GM18520 (cell line): ENCODE results near the gene ETHE1.

Experiments used
- ATAC-seq: cut with Tn5 transposase; IDR thresholded peaks from one replicate; pipeline ENCODE4 v1.9.1; 2021; ENCODE audit not compliant: unreplicated experiment

ETHE1 gene

GRCh38 chr19:43498233-43498842 is 28.7 kb downstream of the ETHE1 start:
- no peak for ATAC-seq

- ATAC-seq = no peak
Observed at GRCh38 chr19:43496960-43497359, 30.0 kb downstream of the ETHE1 start.

GRCh38 chr19:43495082-43495481 is 31.9 kb downstream of the ETHE1 start:
- no peak for ATAC-seq

DNA sequence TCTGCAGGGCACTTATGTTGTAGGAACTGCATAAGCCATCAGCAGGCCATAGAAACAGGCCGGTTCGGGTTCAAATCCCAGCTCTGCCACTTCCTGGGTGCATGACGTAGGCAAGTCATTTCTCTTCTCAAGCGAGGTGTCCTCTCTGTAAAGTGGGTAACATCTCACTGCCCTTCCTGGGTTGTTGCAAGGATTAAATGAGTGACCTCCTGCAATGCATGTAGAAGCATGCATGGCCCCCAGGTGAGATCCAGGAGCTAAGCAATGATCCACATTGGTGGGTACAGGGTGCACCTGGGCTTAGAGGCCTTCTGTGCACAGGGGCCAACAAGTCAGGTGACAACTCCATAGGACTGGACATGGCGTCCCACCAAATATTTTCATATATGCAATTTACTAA is 36.2 kb downstream of the ETHE1 start:
- ATAC-seq = no peak

DNA sequence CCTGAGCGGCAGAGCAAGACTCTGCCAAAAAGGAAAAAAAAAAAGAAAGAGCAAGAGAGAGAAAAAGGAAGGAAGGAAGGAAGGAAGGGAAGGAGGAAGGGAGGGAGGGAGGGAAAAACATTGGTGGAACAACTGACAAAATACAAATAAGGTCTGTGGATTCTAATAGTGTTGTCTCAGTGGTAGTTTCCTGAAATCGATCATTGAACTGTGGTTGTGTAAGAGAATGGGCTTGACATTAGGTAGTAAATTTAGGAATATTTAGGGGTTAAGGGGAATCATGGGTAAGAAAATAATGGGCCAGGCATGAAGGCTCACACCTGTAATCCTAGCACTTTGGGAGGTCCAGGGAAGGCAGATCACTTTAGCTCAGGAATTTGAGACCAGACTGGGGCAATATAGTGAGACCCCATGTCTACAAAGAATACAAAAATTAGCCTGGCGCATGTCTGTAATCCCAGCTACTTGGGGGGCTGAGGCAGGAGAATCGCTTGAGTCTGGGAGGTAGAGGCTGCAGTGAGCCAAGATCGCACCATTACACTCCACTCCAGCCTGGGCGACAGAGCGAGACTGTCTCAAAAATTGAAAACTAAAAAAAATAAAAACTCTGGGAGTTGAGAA is 36.9 kb downstream of the ETHE1 start:
- ATAC-seq = no peak

GRCh38 chr19:43489310-43489709 is 37.7 kb downstream of the ETHE1 start:
- ATAC-seq = no peak

DNA sequence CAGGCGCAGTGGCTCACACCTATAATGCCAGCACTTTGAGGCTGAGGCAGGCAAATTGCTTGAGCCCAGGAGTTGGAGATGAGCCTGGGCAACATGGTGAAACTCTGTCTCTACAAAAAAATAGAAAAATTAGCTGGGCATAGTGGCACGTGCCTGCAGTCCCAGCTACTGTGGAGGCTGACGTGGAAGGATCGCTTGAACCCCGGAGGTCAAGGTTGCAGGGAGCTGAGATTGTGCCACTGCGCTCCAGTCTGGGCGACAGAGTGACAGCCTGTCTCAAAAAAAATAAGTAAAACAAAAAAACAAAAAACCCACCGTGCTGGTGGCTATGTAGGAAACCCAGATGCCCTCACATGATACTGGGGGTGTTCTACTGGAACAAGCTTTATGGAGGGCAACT is 38.8 kb downstream of the ETHE1 start:
- no peak for ATAC-seq

GRCh38 chr19:43486412-43486811 is 40.6 kb downstream of the ETHE1 start:
- no peak for ATAC-seq

DNA sequence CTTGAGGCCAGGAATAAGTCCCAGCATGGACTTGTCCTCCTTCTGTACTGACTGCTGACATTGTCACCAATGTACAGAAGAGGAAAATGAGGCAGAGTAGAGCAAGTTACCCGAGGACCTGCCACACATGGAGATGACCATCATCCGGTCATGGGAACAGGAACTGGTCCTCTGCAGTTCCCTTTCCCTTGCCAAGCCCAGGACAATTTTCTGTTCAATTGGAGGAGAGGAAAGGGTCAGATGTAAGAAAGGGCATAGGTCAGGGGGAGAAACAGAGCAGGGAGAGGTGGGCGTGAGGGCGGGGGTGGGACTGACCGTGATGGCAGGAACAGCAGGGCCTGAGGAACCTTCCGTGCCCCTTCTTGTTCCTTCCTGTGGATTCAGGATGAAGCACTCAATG is 41.0 kb downstream of the ETHE1 start:
- ATAC-seq = no peak

DNA sequence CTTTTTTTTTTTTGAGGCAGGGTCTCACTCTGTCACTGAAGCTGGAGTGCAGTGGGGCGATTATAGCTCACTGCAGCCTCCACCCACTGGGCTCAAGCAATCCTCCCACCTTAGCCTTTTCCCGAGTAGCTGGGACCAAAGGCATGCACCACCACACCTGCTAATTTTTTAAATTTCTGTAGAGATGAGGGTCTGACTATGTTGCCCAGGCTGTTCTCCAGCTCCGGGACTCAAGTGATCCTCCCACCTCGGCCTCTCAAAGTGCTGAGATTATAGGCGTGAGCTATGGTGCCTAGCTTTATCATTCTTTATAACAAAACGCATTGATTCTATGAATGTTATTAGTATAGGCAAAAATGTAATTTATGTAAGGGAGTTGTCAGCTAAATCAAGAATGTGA is 43.7 kb downstream of the ETHE1 start:
- no peak for ATAC-seq

DNA sequence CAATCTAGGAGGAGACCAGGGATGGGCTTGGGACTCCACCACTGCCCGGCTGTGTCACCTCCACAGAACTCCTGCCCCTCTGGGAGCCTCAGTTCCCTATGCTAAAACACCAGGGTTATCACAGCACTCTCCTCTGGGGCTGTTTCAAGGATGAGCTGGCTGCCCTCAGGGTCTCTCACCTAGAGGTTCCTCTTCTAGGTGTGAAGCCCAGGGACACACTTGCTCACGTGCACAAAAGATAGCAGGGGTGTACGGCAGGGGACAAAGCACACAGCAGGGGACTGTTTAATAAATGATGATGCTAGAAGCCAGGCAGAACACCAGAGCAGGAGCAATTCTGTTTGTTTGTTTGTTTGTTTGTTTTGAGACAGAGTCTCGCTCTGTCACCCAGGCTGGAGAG is 44.8 kb downstream of the ETHE1 start:
- ATAC-seq = no peak

DNA sequence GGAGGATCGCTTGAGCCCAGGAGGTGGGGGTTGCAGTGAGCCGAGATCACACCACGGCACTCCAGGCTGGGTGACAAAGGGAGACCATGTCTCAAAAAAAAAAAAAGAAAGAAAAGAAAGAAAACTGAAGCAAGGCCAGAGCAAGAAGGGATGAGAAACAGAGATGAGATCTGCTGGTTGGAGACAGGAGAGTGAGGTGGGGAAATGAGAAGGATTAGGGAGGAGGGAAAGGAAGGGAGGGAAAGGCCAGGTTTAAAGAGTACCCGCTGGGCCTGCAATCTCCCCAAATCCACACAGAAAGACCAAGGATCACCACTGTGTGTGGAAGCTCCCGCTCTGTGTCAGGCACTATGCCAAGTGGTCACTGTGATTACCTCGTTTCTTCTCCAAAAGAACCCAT is 45.3 kb downstream of the ETHE1 start:
- no peak for ATAC-seq

GRCh38 chr19:43480574-43480973 is 46.4 kb downstream of the ETHE1 start:
- ATAC-seq = no peak

DNA sequence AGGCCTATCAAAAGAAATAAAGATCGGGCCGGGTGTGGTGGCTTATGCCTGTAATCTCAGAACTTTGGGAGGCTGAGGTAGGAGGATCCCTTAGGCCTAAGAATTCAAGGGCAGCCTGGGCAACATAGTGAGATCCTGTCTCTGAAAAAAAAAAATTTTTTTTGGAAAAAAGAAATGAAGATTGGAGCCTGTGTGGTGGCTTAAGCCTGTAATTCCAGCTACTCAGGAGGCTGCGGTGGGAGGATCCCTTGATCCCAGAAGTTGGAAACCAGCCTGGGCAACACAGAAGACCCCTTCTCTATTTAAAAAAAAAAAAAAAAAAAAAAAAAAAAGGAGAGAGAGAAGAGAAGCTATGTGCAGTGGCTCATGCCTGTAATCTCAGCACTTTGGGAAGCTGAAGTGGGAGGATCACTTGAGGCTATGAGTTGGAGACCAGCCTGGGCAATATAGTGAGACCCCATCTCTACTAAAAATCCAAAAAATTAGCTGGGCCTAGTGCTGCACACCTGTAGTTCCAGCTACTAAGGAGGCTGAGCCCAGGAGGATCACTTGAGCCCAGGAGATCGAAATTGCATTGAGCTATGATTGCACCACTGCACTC is 46.9 kb downstream of the ETHE1 start:
- ATAC-seq = no peak

GRCh38 chr19:43479226-43479625 is 47.8 kb downstream of the ETHE1 start:
- no peak for ATAC-seq

DNA sequence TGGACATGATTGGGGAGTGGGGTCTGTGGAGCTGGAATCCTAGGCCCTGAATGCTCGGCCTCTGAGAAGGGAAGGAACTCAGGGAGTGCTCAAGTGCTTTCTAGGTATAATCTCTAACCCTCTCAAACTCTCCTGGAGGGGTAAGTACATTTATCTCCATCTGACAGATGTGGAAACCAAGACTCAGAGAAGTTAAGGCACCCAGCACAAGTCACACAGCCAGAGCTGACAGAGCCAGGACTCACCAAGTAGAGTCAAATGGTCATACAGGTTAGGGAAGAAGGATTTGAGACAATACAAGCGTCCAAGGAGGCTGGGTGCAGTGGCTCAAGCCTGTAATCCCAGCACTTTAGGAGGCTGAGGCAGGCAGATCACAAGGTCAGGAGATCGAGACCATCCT is 48.7 kb downstream of the ETHE1 start:
- ATAC-seq = no peak

DNA sequence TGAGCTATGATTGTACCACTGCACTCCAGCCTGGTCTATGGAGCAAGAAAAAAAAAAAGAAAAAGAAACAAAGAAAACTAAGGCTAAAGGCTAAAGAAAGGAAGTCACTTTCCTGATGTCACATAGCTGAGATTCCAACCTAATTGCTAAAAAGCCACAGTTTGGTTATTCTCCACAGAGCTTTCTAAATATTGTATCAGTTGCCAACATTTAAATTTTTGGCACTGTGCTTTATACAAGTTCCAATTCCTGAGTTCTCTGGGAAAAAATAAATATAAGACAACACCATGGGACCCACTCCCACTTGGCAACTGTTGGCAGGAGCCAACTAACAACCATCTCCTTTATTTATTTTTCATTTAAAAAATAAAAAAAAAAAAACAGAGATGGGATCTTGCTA is 50.4 kb downstream of the ETHE1 start:
- no peak for ATAC-seq

DNA sequence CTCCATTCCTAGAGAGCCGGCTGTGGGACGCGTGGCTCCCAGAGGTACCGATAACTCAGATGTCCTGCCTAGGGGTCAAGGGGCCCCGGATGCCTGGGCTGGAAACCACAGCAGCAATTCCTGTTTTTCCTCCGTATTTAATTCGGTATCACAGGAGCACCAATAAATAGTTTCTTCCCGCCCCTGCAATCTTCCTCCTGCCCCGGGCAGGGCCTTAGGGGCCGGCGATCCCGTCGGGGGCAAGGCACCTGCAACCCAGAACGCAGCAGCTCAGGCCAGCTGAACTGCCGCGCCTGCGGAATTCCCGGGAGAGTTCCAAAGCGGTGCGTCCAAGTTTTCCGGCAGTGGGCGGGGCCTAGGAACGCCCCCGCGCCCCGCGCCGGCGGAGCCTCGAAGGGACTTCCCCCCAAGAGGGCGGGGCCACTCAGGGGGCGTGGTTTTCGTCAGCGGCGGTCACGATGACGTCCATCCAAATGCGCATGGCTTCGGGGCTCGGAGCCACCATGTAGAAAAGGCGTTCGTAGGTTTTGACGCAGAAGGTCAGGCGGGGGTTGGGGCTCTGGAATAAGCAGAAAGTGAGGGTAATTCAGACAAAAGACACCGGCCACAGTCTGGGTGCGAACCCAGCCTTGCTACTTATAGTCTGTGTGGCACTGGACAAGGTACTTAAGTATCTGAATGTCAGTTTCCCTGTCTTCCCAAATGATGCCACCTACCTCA is 51.9 kb downstream of the ETHE1 start:
- no peak for ATAC-seq

- ATAC-seq = no peak
Observed at GRCh38 chr19:43474487-43474886, 52.5 kb downstream of the ETHE1 start.

DNA sequence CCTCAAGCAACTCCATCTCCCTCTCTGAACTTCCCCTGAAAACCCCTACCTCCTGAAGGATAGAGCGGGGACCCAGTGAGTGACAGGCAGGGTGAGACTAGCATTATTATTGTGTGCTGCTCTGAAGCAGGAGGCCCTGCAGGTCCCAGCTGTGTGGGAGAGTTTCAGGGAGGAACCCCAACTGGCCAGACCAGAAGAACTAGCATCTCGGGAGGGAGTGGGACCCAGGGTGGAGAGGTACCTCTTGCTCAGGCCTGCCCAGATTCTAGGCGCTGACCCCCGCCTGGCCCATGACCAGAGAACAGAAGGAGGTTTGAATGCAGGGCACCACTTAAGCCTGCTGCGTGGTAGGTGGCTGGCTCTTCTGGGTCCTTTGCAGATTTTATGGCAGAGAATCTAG is 55.9 kb downstream of the ETHE1 start:
- ATAC-seq = no peak

GRCh38 chr19:43470288-43470687 is 56.7 kb downstream of the ETHE1 start:
- no peak for ATAC-seq

DNA sequence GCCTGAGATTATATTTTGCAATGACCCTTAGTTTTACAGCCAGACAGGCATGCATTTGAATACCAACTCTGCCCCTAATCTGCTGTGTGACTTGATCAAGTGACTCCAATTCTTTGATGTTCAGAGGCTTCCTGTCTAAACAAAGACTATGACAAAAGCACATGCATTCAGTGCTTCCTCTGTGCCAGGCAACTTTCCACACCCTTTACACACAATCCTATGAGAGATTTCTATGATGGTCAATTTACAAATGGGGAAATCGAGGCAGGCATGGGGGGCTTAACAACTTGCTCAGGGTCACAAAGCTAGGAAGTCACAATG is 57.9 kb downstream of the ETHE1 start:
- no peak for ATAC-seq
